ENCODE measurements around the gene MAVS.

DNA sequence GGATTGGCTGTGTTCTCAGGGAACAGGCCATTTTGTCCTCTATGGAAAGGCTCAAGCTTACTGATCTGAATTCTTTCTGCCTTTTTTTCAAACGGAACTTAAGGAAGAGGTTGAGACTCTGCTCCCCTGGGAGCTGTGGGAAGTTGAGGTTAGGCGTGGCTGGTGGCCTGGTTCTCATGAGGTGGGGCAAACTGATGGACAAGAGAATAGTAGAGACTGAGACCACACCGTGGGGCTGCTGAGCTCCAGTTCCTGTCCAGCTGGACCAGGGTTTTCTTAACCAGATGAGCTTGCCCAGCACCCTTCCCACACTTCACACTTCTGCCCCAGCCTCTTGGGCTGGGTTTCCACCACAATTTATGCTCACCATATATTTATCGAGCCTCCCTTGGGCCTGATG lies 20.2 kb upstream of the MAVS start:
- TF ChIP-seq, protein P1, sequence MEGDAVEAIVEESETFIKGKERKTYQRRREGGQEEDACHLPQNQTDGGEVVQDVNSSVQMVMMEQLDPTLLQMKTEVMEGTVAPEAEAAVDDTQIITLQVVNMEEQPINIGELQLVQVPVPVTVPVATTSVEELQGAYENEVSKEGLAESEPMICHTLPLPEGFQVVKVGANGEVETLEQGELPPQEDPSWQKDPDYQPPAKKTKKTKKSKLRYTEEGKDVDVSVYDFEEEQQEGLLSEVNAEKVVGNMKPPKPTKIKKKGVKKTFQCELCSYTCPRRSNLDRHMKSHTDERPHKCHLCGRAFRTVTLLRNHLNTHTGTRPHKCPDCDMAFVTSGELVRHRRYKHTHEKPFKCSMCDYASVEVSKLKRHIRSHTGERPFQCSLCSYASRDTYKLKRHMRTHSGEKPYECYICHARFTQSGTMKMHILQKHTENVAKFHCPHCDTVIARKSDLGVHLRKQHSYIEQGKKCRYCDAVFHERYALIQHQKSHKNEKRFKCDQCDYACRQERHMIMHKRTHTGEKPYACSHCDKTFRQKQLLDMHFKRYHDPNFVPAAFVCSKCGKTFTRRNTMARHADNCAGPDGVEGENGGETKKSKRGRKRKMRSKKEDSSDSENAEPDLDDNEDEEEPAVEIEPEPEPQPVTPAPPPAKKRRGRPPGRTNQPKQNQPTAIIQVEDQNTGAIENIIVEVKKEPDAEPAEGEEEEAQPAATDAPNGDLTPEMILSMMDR (IDR thresholded peaks at IDR 0.05 in 8 of 11, conservative IDR thresholded peaks at IDR 0.05 in 3 of 11): no peak
- no peak for TF ChIP-seq POLR2A (IDR thresholded peaks at IDR 0.05)
- no peak for TF ChIP-seq POLR2AphosphoS5 (IDR thresholded peaks at IDR 0.05)
